ENCODE data around the gene PLAGL1. TPM values are rescaled to one million over a fixed set of nuclear protein-coding genes. Genes with fewer than 3 reads are reported as not detected.
"Not testable (repeated sequence)": the region's sequence is repeated elsewhere in the genome, so short reads cannot be mapped to it uniquely, and the experiment has no call there.

PLAGL1 gene
- total RNA-seq, 1 donor from 2014 or later, result 2.4 TPM

GRCh38 chr6:143928853-143929252 lies 79.2 kb downstream of the PLAGL1 start:
- FAIRE-seq (no peak), DNase-seq (ENCODE audit: low read depth) (no peak)
- no peak overlapping the region for H3K4me3 ChIP-seq (ENCODE audit: low read depth, low read length)
- TF ChIP-seq CTCF (IDR thresholded peaks at IDR 0.05; ENCODE audit: insufficient read depth, low read length, severe bottlenecking), result no peak
- no peaks in the 10 kb centered on the region for H3K36me3 ChIP-seq (ENCODE audit: control insufficient read depth, insufficient read depth, low read length)
- H3K27me3 ChIP-seq (ENCODE audit: control insufficient read depth, insufficient read depth, low read length), result no peaks in the 10 kb centered on the region

- not testable (repeated sequence) for H3K27me3 ChIP-seq (ENCODE audit: control insufficient read depth, insufficient read depth, low read length); H3K4me3 ChIP-seq (ENCODE audit: low read depth, low read length); H3K36me3 ChIP-seq (ENCODE audit: control insufficient read depth, insufficient read depth, low read length); FAIRE-seq; DNase-seq (ENCODE audit: low read depth)
Observed at GRCh38 chr6:143917026-143917425, 91.0 kb downstream of the PLAGL1 start.

GRCh38 chr6:143912671-143913070 lies 95.4 kb downstream of the PLAGL1 start:
- no peaks in the 10 kb centered on the region for H3K27me3 ChIP-seq (ENCODE audit: control insufficient read depth, insufficient read depth, low read length)
- TF ChIP-seq CTCF (IDR thresholded peaks at IDR 0.05; ENCODE audit: insufficient read depth, low read length, severe bottlenecking), result no peak
- no peak overlapping the region for H3K4me3 ChIP-seq (ENCODE audit: low read depth, low read length)
- FAIRE-seq (no peak), DNase-seq (ENCODE audit: low read depth) (no peak)
- H3K36me3 ChIP-seq (ENCODE audit: control insufficient read depth, insufficient read depth, low read length), result no peaks in the 10 kb centered on the region

- DNase-seq (ENCODE audit: low read depth) (no peak), FAIRE-seq (no peak)
- H3K36me3 ChIP-seq (ENCODE audit: control insufficient read depth, insufficient read depth, low read length), result no peaks in the 10 kb centered on the region
- H3K27me3 ChIP-seq (ENCODE audit: control insufficient read depth, insufficient read depth, low read length), result no peaks in the 10 kb centered on the region
- TF ChIP-seq CTCF (IDR thresholded peaks at IDR 0.05; ENCODE audit: insufficient read depth, low read length, severe bottlenecking), result no peak
- no peak overlapping the region for H3K4me3 ChIP-seq (ENCODE audit: low read depth, low read length)
Observed at GRCh38 chr6:143911028-143911427, 97.0 kb downstream of the PLAGL1 start.

GRCh38 chr6:143902827-143903226 lies 105.2 kb downstream of the PLAGL1 start:
- no peak for DNase-seq (ENCODE audit: low read depth)
- no peak for FAIRE-seq

GRCh38 chr6:143901885-143902750 lies 105.9 kb downstream of the PLAGL1 start:
- DNase-seq (ENCODE audit: low read depth) (no peak), FAIRE-seq (no peak)
- TF ChIP-seq CTCF (IDR thresholded peaks at IDR 0.05; ENCODE audit: insufficient read depth, low read length, severe bottlenecking), result no peak
- Histone ChIP-seq H3K36me3 (ENCODE audit: control insufficient read depth, insufficient read depth, low read length) (no peaks in the 10 kb centered on the region), H3K4me3 (ENCODE audit: low read depth, low read length) (no peak overlapping the region), H3K27me3 (ENCODE audit: control insufficient read depth, insufficient read depth, low read length) (no peaks in the 10 kb centered on the region)

More at GRCh38 chr6:143902827-143903226, 105.2 kb downstream of the PLAGL1 start:
- no peak overlapping the region for H3K4me3 ChIP-seq (ENCODE audit: low read depth, low read length)
- H3K36me3 ChIP-seq (ENCODE audit: control insufficient read depth, insufficient read depth, low read length), result no peaks in the 10 kb centered on the region
- TF ChIP-seq CTCF (IDR thresholded peaks at IDR 0.05; ENCODE audit: insufficient read depth, low read length, severe bottlenecking), result no peak
- H3K27me3 ChIP-seq (ENCODE audit: control insufficient read depth, insufficient read depth, low read length), result no peaks in the 10 kb centered on the region
